GM18870 (cell line): Measurements from ENCODE around the gene FAM111B.

Experiments used
- ATAC-seq: cut with Tn5 transposase; IDR thresholded peaks from one replicate; pipeline ENCODE4 v1.9.1; 2021; ENCODE audit warnings: moderate library complexity; ENCODE audit not compliant: unreplicated experiment

The FAM111B gene

GRCh38 chr11:59154610-59155009 lies 47.6 kb downstream of the FAM111B start:
- ATAC-seq: no peak

GRCh38 chr11:59157433-59157832 lies 50.4 kb downstream of the FAM111B start:
- no peak for ATAC-seq

GRCh38 chr11:59158206-59159068 lies 51.4 kb downstream of the FAM111B start:
- peak; percentile 87 for ATAC-seq

- ATAC-seq: no peak
These were observed 57.0 kb downstream of the FAM111B start for GRCh38 chr11:59164028-59164427.

GRCh38 chr11:59171508-59172322 lies 64.7 kb downstream of the FAM111B start, which contains the start of gene DTX4:
TSS of gene DTX4 (plus strand) at chr11:59172132. CDS start at chr11:59172596, 464 bp downstream.
- ATAC-seq: peak; percentile 72

- ATAC-seq: peak; percentile 29
These were observed 65.5 kb downstream of the FAM111B start for GRCh38 chr11:59172345-59173079.

GRCh38 chr11:59173080-59173963 lies 66.3 kb downstream of the FAM111B start:
- no peak for ATAC-seq

- no peak for ATAC-seq
These were observed 67.1 kb downstream of the FAM111B start for GRCh38 chr11:59173964-59174663.

GRCh38 chr11:59174664-59175033 lies 67.6 kb downstream of the FAM111B start:
- no peak for ATAC-seq

GRCh38 chr11:59175091-59175501 lies 68.1 kb downstream of the FAM111B start:
- no peak for ATAC-seq

- ATAC-seq: no peak
These were observed 69.3 kb downstream of the FAM111B start for GRCh38 chr11:59176330-59176729.
